ENCODE measurements around the gene RSBN1.
"Not testable (repeated sequence)": the region's sequence is repeated elsewhere in the genome, so short reads cannot be mapped to it uniquely, and the experiment has no call there.

RSBN1 gene

GRCh38 chr1:113857776-113858175, 45.5 kb upstream of the RSBN1 start:
- no peak for DNase-seq (ENCODE audit: low read depth)
- no peak for TF ChIP-seq CTCF (IDR thresholded peaks at IDR 0.05; ENCODE audit: control insufficient read depth, insufficient read depth, low read depth, low read length, missing control alignments)
- no peak overlapping the region for H3K4me3 ChIP-seq (ENCODE audit: control insufficient read depth, low read depth, low read length)

DNA sequence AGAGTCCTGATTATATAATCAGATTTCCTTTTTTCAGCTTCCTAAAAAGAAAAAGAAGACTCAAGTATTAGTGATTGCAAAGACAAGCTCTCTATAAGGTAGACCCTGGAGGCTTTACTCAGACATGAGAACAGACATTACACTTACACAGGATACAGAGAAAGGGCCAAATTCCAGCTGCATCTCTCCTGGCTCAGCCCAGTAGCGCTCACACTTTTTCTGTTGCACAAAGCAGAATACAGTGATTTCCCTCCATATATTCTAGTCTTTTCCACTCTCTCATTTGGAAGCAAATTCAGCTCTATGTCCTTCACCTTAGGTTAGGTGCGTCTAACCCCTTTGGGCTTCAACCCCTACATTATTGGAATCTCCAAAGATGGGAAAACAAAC, 44.1 kb upstream of the RSBN1 start:
- no peak for DNase-seq (ENCODE audit: low read depth)
- TF ChIP-seq CTCF (IDR thresholded peaks at IDR 0.05; ENCODE audit: control insufficient read depth, insufficient read depth, low read depth, low read length, missing control alignments): no peak
- H3K4me3 ChIP-seq (ENCODE audit: control insufficient read depth, low read depth, low read length): no peak overlapping the region

GRCh38 chr1:113855630-113856400, 43.5 kb upstream of the RSBN1 start:
- no peak overlapping the region for H3K4me3 ChIP-seq (ENCODE audit: control insufficient read depth, low read depth, low read length)
- TF ChIP-seq CTCF (IDR thresholded peaks at IDR 0.05; ENCODE audit: control insufficient read depth, insufficient read depth, low read depth, low read length, missing control alignments): no peak
- no peak for DNase-seq (ENCODE audit: low read depth)

DNA sequence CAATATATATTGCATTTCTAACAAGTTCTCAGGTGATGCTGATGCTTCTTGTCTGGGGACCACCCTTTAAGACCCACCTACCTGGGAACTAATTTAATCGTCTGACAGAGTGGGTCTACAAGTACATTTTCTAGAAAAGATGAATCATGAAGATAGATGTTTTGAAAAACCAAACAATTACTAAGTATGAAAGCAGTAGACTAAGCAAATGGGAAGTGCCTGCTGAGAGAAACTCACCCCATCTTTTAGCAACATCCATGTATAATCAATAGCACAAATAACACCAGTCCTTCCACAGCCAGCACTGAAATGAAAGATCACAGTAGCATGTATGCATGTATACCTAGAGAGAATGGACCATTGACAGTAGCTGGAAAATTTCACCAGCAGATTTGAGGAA, 42.0 kb upstream of the RSBN1 start:
- H3K4me3 ChIP-seq (ENCODE audit: control insufficient read depth, low read depth, low read length): no peak overlapping the region
- no peak for TF ChIP-seq CTCF (IDR thresholded peaks at IDR 0.05; ENCODE audit: control insufficient read depth, insufficient read depth, low read depth, low read length, missing control alignments)
- no peak for DNase-seq (ENCODE audit: low read depth)

GRCh38 chr1:113852694-113853093, 40.4 kb upstream of the RSBN1 start:
- DNase-seq (ENCODE audit: low read depth); H3K4me3 ChIP-seq (ENCODE audit: control insufficient read depth, low read depth, low read length): not testable (repeated sequence)

- DNase-seq (ENCODE audit: low read depth): no peak
- no peak overlapping the region for H3K4me3 ChIP-seq (ENCODE audit: control insufficient read depth, low read depth, low read length)
- TF ChIP-seq CTCF (IDR thresholded peaks at IDR 0.05; ENCODE audit: control insufficient read depth, insufficient read depth, low read depth, low read length, missing control alignments): no peak
Measured at GRCh38 chr1:113850127-113850796, 38.0 kb upstream of the RSBN1 start.

GRCh38 chr1:113849072-113849471, 36.8 kb upstream of the RSBN1 start:
- no peak overlapping the region for H3K4me3 ChIP-seq (ENCODE audit: control insufficient read depth, low read depth, low read length)
- peak; percentile 33 for DNase-seq (ENCODE audit: low read depth)
- no peak for TF ChIP-seq CTCF (IDR thresholded peaks at IDR 0.05; ENCODE audit: control insufficient read depth, insufficient read depth, low read depth, low read length, missing control alignments)

All from AG09309 (cell line).